Erythroblast (primary cell): ENCODE measurements around the gene CEP83.

Source experiments
- GATA1 ChIP-seq: IDR thresholded peaks from 2 replicates; pipeline ENCODE4 v1.6.1; 2011; ENCODE audit warnings: low read depth, mild to moderate bottlenecking, control low read depth, low read length, moderate library complexity
- POLR2A ChIP-seq: IDR thresholded peaks from 2 replicates; pipeline ENCODE4 v1.6.1; 2011; ENCODE audit warnings: mild to moderate bottlenecking, low read length

GRCh38 chr12:94379479-94380113 lies 80.1 kb downstream of the CEP83 start:
- TF ChIP-seq POLR2A (no peak), GATA1 (no peak)
